ENCODE data around the gene SMARCD2. TPM values are rescaled to one million over a fixed set of nuclear protein-coding genes. Genes with fewer than 3 reads are reported as not detected.
A peak's percentile ranks its signal among the peaks of the same experiment; 100 is the strongest.
"Not testable (repeated sequence)": the region's sequence is repeated elsewhere in the genome, so short reads cannot be mapped to it uniquely, and the experiment has no call there.

Gene SMARCD2
- total RNA-seq, 1 donor from 2014 or later = 98.5 TPM

DNA sequence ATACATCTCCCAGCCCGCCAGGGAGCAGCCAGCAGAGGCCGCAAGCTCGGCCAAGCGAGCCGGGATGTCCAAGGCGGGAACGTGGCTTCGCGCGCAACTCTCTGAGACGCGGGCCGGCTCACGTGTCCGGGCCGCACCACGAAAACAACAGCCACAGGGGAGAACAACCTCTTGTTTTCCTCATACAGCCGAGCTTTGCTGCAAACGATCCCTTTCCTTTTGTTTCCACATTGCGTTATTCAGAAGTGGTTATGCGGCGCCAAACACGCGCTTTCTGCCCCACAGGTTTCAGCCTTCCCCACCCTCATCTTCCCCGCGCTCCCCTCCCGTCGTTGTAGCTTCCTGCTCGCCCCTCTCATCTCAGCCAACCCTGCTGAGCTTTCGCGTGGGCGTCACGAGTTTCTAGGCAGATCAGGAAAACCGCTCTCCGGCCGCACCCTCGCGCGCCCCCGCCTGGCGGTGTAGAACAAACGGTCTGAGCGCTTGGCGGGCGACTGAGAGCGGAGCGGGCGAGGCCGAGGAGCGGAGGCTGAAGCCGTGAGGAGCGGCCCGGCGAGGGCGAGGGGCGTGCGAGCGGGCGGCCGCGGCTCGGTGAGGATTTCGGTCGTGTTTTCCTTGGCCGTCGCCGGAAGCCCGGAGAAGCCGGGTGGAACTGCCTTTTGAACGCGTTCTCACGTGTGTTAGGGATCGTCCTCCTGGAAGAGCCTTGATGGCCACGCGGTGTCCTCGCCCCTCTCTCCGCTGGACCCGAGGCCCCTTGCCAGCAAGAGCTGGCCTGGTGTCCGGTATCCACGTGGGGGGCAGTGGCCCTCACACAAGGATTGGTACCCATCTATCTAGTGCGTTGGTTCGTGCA lies 6.6 kb upstream of the SMARCD2 start:
- FAIRE-seq = no peak
- TF ChIP-seq, protein P1, sequence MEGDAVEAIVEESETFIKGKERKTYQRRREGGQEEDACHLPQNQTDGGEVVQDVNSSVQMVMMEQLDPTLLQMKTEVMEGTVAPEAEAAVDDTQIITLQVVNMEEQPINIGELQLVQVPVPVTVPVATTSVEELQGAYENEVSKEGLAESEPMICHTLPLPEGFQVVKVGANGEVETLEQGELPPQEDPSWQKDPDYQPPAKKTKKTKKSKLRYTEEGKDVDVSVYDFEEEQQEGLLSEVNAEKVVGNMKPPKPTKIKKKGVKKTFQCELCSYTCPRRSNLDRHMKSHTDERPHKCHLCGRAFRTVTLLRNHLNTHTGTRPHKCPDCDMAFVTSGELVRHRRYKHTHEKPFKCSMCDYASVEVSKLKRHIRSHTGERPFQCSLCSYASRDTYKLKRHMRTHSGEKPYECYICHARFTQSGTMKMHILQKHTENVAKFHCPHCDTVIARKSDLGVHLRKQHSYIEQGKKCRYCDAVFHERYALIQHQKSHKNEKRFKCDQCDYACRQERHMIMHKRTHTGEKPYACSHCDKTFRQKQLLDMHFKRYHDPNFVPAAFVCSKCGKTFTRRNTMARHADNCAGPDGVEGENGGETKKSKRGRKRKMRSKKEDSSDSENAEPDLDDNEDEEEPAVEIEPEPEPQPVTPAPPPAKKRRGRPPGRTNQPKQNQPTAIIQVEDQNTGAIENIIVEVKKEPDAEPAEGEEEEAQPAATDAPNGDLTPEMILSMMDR (IDR thresholded peaks at IDR 0.05; ENCODE audit: insufficient read depth, low read length, severe bottlenecking) = peak; percentile 74
- H3K4me3 ChIP-seq (ENCODE audit: low read depth, low read length) = peak overlapping the region; percentile 8
- no peaks in the 10 kb centered on the region for H3K27me3 ChIP-seq (ENCODE audit: control insufficient read depth, insufficient read depth, low read length)
- peak; percentile 72 for DNase-seq (ENCODE audit: low read depth)
- no peaks in the 10 kb centered on the region for H3K36me3 ChIP-seq (ENCODE audit: control insufficient read depth, insufficient read depth, low read length)

DNA sequence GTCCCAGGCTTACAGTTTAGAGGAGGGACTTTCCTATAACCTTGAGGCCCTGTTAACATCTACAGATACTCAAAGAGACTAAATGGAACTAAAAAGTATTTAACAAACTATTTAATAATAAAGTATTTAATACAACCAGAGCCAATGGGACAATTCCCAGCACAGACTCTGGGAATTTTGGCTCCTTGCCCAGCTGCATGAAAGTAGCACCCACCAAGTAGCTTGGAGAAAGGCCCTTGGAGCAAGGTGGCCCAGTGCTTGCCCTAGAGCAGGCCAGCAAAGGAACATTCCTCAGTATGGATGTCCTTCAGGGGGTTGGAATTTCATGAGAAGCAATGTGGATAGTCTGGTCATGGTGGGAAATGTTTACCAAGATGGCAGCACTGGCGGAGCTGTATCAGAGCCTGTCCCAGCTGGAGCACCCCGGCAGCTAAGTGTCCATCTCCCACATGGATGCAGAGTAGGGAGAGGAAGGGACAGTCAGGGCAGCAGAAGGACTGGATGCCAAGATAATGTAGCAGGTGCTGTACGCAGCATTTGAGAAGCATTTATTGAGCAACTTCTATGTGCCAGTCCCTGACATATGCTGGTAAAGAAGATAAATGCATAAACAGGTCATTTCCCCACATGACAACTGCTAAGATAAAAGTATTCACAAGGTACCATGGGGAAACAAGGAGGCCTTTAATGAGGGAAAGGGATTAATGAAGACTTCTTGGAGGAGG lies 5.2 kb upstream of the SMARCD2 start:
- no peak for FAIRE-seq
- no peak for DNase-seq (ENCODE audit: low read depth)
- H3K36me3 ChIP-seq (ENCODE audit: control insufficient read depth, insufficient read depth, low read length) = no peaks in the 10 kb centered on the region
- H3K4me3 ChIP-seq (ENCODE audit: low read depth, low read length) = no peak overlapping the region
- TF ChIP-seq, protein P1 (IDR thresholded peaks at IDR 0.05; ENCODE audit: insufficient read depth, low read length, severe bottlenecking) = no peak
- no peaks in the 10 kb centered on the region for H3K27me3 ChIP-seq (ENCODE audit: control insufficient read depth, insufficient read depth, low read length)

DNA sequence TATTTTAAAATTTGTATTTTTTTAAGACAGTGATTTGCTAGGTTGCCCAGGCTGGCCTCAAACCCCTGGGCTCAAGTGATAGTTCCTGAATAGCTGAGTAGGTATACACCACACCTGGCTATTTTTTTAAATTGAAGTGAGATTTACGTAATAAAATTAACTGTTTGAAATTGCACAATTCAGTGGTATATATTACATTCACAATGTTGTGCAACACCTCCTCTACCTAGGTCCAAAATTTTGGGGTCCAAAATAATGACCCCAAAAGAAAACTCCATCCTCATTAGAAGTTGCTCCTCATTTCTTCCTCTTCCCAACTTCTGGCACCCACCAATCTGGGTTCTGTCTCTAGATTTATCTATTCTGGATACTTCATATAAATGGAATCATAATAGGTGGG lies 3.0 kb upstream of the SMARCD2 start:
- no peak for FAIRE-seq
- TF ChIP-seq, protein P1 (IDR thresholded peaks at IDR 0.05; ENCODE audit: insufficient read depth, low read length, severe bottlenecking) = no peak
- Histone ChIP-seq H3K27me3 (ENCODE audit: control insufficient read depth, insufficient read depth, low read length) (no peaks in the 10 kb centered on the region), H3K4me3 (ENCODE audit: low read depth, low read length) (no peak overlapping the region), H3K36me3 (ENCODE audit: control insufficient read depth, insufficient read depth, low read length) (no peaks in the 10 kb centered on the region)
- no peak for DNase-seq (ENCODE audit: low read depth)

DNA sequence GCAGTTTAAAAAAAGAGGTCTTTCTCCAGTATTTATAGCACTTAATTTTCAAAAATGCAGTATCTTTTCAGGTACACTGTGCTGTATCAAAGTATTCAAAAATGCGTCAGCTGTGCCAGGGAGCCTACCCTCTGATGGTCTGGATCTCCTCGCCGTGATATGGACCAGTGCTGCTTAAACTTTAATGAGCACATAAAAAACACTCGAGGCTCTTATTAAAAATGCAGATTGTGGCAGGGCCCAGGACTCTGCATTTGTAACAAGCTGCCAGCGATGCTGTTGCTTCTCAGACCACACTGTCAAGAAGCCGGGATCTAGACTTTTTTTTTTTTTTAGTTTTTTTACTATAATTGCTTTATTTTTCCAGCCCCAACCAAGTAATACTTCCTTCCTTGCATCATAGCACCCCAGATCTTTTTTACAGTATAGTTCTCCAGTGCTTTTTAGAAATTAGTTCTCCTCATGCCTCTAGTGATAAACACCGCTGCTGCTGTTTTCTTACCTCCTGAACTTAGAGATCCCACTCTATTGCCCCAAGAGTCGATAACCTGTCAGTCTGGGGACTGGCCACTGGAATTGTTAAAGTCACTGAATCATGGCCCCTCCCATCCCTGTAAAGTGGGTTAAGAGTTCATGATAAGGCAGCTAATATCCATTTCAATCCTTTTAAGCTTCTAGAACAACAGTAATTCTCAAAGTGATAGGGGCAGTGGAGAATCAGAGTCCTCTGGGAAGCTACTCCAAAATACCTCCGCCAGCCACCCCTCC lies 1.6 kb upstream of the SMARCD2 start:
- no peak for DNase-seq (ENCODE audit: low read depth)
- Histone ChIP-seq H3K4me3 (ENCODE audit: low read depth, low read length) (no peak overlapping the region), H3K27me3 (ENCODE audit: control insufficient read depth, insufficient read depth, low read length) (no peaks in the 10 kb centered on the region), H3K36me3 (ENCODE audit: control insufficient read depth, insufficient read depth, low read length) (no peaks in the 10 kb centered on the region)
- FAIRE-seq = no peak
- TF ChIP-seq, protein P1 (IDR thresholded peaks at IDR 0.05; ENCODE audit: insufficient read depth, low read length, severe bottlenecking) = no peak

DNA sequence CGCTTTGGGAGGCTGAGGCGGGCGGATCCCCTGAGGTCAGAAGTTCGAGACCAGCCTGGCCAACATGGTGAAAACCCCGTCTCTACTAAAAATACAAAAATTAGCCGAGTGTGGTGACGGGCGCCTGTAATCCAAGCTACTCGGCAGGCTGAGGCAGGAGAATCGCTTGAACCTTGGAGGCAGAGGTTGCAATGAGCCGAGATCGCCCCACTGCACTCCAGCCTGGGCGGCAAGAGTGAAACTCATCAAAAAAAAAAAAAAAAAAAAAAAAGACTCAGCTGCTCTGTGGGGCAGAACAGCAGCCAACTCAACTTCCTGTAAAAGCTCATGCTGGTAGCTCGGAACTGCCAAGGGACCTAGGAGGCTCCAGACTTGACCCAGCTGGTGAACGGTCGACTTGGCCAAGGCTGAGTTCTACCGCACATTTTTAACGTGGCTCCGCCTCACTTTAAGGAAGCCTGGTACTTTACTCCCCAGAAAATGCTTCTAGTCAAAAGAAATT lies 953 bp upstream of the SMARCD2 start:
- peak overlapping the region; percentile 90 for H3K4me3 ChIP-seq (ENCODE audit: low read depth, low read length)
- not testable (repeated sequence) for H3K27me3 ChIP-seq (ENCODE audit: control insufficient read depth, insufficient read depth, low read length); DNase-seq (ENCODE audit: low read depth); FAIRE-seq; H3K36me3 ChIP-seq (ENCODE audit: control insufficient read depth, insufficient read depth, low read length)

DNA sequence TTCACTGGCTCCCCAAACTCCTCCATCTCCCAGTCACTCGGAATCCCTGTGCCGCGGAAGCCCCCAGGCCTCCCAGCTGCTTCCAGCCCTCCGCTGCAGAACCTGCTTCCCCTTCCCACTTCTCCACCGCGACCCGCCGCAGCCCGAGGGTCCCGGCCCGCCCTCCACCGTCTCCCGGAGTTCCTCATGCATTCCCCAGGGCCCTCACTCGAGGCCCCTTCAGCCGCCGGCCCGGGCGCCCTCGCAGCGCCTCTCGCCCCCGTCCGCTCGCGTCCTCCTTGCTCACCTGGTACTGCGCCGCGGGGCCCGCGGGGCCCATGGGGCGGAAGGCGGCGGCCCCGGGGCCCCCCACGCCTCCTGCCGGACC lies 329 bp downstream of the SMARCD2 start:
- DNase-seq (ENCODE audit: low read depth) = no peak
- no peak for FAIRE-seq

More for the DNA sequence above, 329 bp downstream of the SMARCD2 start:
- peak overlapping the region; percentile 90 for H3K4me3 ChIP-seq (ENCODE audit: low read depth, low read length)
- peaks cover 4% of the 10 kb centered on the region for H3K36me3 ChIP-seq (ENCODE audit: control insufficient read depth, insufficient read depth, low read length)
- TF ChIP-seq, protein P1 (IDR thresholded peaks at IDR 0.05; ENCODE audit: insufficient read depth, low read length, severe bottlenecking) = no peak
- no peaks in the 10 kb centered on the region for H3K27me3 ChIP-seq (ENCODE audit: control insufficient read depth, insufficient read depth, low read length)

All from bronchial epithelial cell (primary cell).